Motor neuron (in vitro differentiated cells): Measurements from ENCODE around the gene PPEF2. TPM values are rescaled to one million over a fixed set of nuclear protein-coding genes. Genes with fewer than 3 reads are reported as not detected.

Experiments
- ATAC-seq, 8 experiments: fragments of 200-7000 bp; cut with Tn5 transposase; replicated peaks in 6 of 8; 2 replicates each; pipeline ENCODE4 v1.8.0; 2021; ENCODE audit warnings: mild to moderate bottlenecking in 8 of 8, moderate library complexity in 8 of 8
- H3K27ac ChIP-seq, 2 donors: fragments of 250-450 bp; sonication (Bioruptor Pico); 2 replicates each; pipeline ENCODE4 v1.9.0; 2021; ENCODE audit warnings: antibody characterized with exemption in 2 of 2, mild to moderate bottlenecking in 2 of 2, moderate library complexity in 1 of 2
- H3K4me1 ChIP-seq, 2 donors: fragments of 250-450 bp; sonication (Bioruptor Pico); replicated peaks in 1 of 2; 2 replicates each; pipeline ENCODE4 v1.6.1; 2021; ENCODE audit warnings: antibody characterized with exemption in 2 of 2, mild to moderate bottlenecking in 2 of 2, moderate library complexity in 1 of 2
- H3K4me3 ChIP-seq, 5 donors: fragments of 250-450 bp; sonication (Bioruptor Pico); 2 replicates each; pipeline ENCODE4 v1.9.0; 2021; ENCODE audit warnings: antibody characterized with exemption in 5 of 5, mild to moderate bottlenecking in 5 of 5, moderate library complexity in 4 of 5
- WGBS, 10 experiments: fragments of 450-650 bp; shearing (Covaris generic); methylation state at CpG; one replicate each; pipeline ENCODE4 v1.0.0; 2022; 5-methylcytosine and 5-hydroxymethylcytosine counted together
- in situ Hi-C, 9 experiments: fragments of 400-800 bp; cut with MboI; loops; one replicate each; pipeline ENCODE4 v1.15.0; 2021; ENCODE audit warnings: low sequenced_read_pairs in 9 of 9, low pct_unique_long_range_greater_than_20kb in 2 of 9; ENCODE audit not compliant: unreplicated experiment in 9 of 9
- total RNA-seq, 8 experiments: library from RNA; unstranded; fragments of 300-600 nt; gene quantifications; 2 replicates each; pipeline versions ENCODE4 v1.2.3 to v1.2.4, GENCODE V29; 2022

Gene PPEF2
- total RNA-seq, 8 experiments from 2014 or later, result 0.15 to 0.80 (median 0.29) TPM; not detected in 3

DNA sequence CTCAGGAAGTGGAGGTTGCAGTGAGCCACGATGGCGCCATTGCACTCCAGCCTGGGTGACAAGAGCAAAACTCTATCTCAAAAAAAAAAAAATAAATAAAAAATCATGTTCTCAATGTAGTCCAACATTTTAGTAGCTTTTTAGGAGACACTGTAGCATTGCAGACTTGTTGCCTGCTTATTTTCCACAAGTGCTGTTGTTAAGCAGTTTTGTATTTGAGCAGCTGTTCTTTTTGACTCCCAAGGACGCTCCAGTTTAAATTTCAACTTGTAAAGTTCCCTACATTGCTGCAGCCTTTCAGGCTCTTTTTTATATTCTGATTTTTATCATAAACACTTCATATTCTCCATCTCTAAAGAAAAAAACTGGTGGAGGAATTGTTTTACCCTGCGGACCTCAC, 83.1 kb downstream of the PPEF2 start:
- no peaks in the 10 kb centered on the region for H3K4me1 ChIP-seq
- H3K4me3 ChIP-seq, result no peak overlapping the region
- in situ Hi-C loops, result no loop called here
- H3K27ac ChIP-seq, result no peak overlapping the region
- WGBS, 10 experiments, result 45 to 100% (median 88%) methylated on average over 1 to 4 of the region's 4 CpGs
- ATAC-seq, result no peak

DNA sequence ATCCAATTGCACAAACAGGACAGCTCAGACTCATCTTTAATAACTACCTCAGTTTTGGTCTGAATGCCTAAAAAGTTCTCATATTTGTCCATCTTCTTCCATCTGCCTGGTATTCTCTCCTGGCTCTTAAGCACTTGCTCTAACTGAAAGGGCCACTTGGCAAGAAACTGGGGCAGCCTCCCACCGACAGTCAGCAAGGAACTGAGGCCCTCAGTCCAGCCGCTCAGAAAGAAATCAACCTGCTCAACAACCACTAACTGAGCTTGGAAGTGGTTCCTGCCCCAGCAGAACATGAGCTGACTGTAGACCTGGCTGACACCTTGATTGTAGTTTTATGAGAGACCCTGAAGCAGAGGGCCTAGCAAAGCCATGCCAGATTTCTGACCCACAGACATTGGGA, 84.4 kb downstream of the PPEF2 start:
- in situ Hi-C loops, result no loop called here
- no peaks in the 10 kb centered on the region for H3K4me1 ChIP-seq
- H3K27ac ChIP-seq, result no peak overlapping the region
- no peak overlapping the region for H3K4me3 ChIP-seq
- 93 to 100% (median 94%) methylated on average over 1 to 2 of the region's 2 CpGs; no CpG with 5 or more reads in 5 of the 10 experiments for whole genome bisulfite sequencing, 10 experiments
- no peak for ATAC-seq

Other genes starting within 250 kb of the PPEF2 start
- gene G3BP2, start 229.0 kb downstream of the PPEF2 start, total RNA-seq, result 100 to 1,000 TPM; 137 to 245 (median 178) TPM
- 10 to 100 TPM; 36.7 to 73.9 (median 61.8) TPM for gene USO1, start 177.9 kb downstream of the PPEF2 start, total RNA-seq
- gene NAAA, start 38.6 kb upstream of the PPEF2 start, total RNA-seq, result 10 to 100 TPM in 2 of 8 experiments, 1 to 10 TPM in 6; 2.7 to 54.6 (median 9.0) TPM
- 10 to 100 TPM; 20.5 to 50.3 (median 37.7) TPM for gene SDAD1, start 88.5 kb upstream of the PPEF2 start, total RNA-seq
- gene CXCL9, start 105.1 kb upstream of the PPEF2 start, total RNA-seq, result under 1 TPM in 4 of 8 experiments, not detected in 4; 0.05 to 0.52 (median 0.15) TPM
- 1 to 10 TPM in 1 of 8 experiments, under 1 TPM in 2, not detected in 5; 0.46 to 3.4 (median 0.87) TPM for gene CXCL10, start 121.0 kb upstream of the PPEF2 start, total RNA-seq
- 1 to 10 TPM in 1 of 8 experiments, under 1 TPM in 1, not detected in 6; 0.20 to 3.6 TPM for gene CXCL11, start 133.6 kb upstream of the PPEF2 start, total RNA-seq
- gene ART3, start 172.3 kb upstream of the PPEF2 start, total RNA-seq, result 10 to 100 TPM in 1 of 8 experiments, 1 to 10 TPM in 2, under 1 TPM in 5; 0.32 to 65.1 (median 0.78) TPM
- 10 to 100 TPM; 21.3 to 54.3 (median 45.5) TPM for gene NUP54, start 245.9 kb upstream of the PPEF2 start, total RNA-seq